Hepatocyte (in vitro differentiated cells): ENCODE data around the gene IQGAP2.

Experiments used
- EZH2 ChIP-seq: fragments of 200-600 bp; sonication (generic); IDR thresholded peaks from 2 replicates; pipeline ENCODE4 v1.6.1; 2016; ENCODE audit warnings: antibody characterized with exemption, mild to moderate bottlenecking, borderline replicate concordance
- EZH2phosphoT487 ChIP-seq: fragments of 200-600 bp; sonication (generic); IDR thresholded peaks from one replicate; pipeline ENCODE4 v1.6.1; 2018; ENCODE audit warnings: antibody characterized with exemption, mild to moderate bottlenecking, low read depth, moderate library complexity; ENCODE audit not compliant: unreplicated experiment, severe bottlenecking
- TF ChIP-seq, protein P1 (sequence below): fragments of 200-600 bp; sonication (generic); IDR thresholded peaks from 2 replicates; pipeline ENCODE4 v1.5.1; 2016; ENCODE audit warnings: antibody characterized with exemption, mild to moderate bottlenecking; ENCODE audit not compliant: poor library complexity

DNA sequence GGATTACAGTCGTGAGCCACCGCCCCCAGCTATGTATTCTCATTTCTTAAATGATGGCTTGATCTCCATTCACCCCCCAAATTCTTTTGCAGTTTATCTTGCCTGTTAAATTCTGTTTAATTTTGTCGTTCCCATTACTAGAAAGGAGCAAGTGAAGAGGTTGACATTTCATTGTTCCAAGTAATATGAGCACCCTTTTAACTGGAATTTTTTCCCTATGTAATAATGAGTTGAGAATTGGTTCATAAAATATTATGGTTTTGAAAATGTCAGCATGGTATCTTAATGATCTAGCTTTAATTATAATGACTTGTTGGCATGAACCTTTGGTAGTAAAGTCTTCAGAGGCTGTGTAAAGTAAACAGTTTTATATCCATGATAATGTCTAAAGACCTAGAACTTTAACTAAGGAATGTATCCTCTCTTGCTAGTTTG, 182.7 kb downstream of the IQGAP2 start:
- TF ChIP-seq, protein P1, sequence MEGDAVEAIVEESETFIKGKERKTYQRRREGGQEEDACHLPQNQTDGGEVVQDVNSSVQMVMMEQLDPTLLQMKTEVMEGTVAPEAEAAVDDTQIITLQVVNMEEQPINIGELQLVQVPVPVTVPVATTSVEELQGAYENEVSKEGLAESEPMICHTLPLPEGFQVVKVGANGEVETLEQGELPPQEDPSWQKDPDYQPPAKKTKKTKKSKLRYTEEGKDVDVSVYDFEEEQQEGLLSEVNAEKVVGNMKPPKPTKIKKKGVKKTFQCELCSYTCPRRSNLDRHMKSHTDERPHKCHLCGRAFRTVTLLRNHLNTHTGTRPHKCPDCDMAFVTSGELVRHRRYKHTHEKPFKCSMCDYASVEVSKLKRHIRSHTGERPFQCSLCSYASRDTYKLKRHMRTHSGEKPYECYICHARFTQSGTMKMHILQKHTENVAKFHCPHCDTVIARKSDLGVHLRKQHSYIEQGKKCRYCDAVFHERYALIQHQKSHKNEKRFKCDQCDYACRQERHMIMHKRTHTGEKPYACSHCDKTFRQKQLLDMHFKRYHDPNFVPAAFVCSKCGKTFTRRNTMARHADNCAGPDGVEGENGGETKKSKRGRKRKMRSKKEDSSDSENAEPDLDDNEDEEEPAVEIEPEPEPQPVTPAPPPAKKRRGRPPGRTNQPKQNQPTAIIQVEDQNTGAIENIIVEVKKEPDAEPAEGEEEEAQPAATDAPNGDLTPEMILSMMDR = no peak
- TF ChIP-seq EZH2 (no peak), EZH2phosphoT487 (no peak)
